HG02623 (cell line): Measurements from ENCODE around the gene PPP1R17.

Source experiments
- ATAC-seq: cut with Tn5 transposase; IDR thresholded peaks from one replicate; pipeline ENCODE4 v1.9.1; 2021; ENCODE audit warnings: moderate library complexity; ENCODE audit not compliant: unreplicated experiment

PPP1R17 gene

DNA sequence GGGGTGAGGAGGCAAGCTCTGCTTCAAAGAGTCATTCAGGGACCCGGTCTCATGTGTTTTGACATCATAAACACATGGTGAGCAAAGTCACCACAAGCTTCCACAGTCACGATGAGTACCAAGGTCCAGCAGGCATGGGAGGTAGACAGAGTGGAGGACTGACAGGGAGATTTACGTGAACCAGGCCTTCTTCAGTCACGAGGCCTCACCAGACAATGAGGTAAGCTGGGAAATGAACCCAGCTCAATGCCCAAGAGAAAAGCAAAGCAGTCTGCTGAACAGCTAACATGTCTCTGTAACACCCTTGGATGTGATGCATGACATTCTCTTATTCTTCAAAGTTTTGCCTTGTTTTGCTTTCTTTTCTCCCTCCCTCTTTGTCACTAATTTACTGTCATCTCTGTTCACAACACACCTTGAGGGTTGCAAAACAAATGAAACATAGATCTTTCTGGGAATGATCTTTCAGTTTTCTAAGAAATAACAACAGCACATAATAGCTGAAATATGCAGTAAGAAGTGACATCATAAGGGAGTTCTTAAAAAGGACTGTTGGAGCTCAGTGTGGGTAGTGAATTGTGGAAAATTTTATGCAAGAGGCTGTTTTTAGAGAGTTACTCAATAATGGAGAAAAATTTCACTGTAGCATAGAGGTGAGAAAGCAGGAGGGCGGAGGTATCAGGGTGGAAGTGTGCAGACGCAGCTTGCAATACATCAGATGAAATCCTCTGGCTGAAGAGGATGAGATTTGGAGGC, 9.0 kb downstream of the PPP1R17 start:
- no peak for ATAC-seq

DNA sequence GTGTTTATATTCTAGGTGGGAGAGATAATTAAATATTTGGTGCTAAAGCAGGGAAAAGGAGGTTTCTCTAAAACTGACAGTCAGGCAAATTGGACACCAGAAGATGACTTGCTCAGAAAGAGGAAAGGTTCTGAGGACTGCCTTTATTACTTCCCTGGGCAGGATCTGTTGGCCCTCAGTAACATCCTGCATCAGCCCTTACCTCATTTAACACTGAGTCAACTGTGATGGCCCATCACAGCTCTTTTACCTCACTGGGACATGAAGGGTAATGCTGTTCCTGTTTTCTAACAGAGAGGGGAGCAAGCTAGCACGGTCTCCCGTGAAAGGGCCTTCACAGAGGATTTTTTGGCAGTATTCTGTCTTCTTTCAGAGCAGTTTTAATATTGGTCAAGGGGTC, 12.0 kb downstream of the PPP1R17 start:
- no peak for ATAC-seq

DNA sequence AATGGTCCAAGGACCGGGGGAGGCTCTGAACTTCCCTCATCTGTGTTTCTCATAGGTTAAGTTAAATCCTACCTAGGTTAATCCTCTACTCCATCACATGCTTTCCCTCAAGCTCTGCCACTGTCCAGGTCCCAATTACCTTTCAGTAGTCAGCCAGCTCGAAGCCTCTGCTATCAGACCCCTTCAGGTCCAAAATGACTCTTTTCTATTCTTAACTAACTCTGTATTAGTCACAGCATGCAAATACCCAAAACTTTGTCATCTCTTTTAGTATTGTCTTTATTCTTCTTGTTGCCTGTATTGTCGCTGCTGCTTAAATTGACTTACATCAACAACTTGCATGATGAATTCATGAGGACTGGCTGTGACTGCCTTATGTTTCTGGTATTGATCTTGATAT, 15.3 kb downstream of the PPP1R17 start:
- no peak for ATAC-seq

DNA sequence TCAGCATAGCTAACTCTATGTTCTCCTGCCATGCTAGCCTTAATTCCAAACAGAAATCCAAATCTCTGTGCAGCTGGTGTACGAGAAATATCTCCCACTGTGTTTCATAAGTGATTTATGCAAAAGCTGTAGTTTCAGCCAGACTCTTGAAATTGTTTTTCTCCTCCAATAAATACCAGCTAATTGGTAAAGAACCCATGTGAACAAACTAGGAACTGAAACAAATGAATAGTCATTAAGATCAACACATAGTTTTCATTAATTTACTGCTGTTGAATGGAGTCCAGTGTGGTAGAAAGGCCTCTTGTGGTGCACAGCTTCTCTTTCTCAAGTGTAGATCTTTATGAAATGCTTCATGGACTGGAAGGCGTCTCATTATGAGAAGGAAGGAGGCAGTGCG, 18.4 kb downstream of the PPP1R17 start:
- no peak for ATAC-seq

DNA sequence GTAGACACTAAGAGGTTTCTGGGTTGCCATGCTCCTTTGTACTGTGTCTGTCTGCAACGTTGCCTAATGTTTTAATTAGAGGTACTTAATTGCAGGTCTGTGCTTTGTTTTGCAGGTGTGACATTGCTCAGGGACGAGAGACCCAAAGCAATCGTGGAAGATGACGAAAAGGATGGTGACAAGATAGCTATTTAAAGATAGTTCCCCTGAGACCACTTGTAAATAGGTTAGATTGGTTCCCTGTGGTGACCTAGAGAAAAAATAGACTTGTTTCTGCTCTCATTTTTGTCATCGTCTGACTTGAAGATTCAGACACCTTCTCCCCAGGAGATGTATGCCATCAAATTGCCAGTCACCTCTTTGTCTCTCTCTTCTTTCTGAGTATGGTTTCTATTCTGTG, 20.1 kb downstream of the PPP1R17 start:
- ATAC-seq = no peak

DNA sequence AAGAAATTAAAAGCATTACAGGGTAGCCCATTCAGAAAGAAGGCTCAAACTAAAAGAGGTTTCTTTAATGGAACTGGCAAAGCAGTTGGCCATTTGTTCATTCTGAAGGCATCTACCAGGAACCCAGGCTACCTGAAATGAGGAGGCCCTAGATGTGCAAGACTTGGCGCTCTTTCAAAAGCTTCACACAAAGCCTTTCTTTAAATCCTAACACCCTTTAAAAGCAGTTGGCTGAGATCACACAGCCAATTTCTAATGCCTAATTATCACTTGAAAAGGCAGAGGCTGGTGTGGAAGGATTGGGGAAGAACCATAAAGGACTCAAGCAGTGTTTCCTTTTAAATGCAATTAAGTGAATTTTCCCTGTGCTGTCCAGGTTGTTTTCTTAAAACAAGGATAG, 23.2 kb downstream of the PPP1R17 start:
- ATAC-seq = no peak

DNA sequence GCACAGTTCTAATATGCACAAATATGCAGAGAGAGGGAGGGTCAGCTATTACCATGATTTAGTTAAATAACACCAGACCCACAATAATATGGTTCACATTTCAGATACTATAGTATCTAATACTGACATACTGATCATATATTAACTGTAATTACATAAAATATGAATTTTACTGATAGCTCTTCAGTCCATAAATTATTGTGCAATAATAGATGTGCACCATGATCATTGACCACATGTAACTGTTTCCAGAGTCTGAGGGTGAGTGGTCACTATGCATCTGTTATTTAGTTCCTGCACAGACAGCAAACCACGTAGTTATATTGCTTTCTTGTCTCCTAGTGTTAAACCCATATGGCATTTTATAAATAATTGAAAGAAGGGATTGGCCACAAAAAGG, 29.3 kb downstream of the PPP1R17 start:
- no peak for ATAC-seq

DNA sequence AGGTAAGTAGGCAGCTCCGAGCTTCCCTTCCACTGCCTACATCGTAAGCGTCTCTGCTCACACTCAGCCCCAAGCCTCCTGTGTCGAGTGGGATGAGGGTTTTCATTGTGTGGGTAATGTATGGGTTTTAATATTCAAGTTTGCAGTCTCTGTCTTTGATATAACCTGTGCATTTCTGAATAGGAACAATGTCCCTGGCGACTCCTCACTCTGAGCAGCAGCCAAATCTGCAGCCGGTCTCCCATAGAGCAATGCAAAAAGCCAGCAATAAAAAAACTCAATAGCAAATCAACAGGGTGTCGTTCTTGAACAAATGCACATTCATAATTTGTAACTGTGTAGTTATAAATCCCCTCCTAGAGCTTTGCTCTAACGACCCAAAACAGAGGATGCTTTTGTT, 33.4 kb downstream of the PPP1R17 start:
- ATAC-seq = no peak

DNA sequence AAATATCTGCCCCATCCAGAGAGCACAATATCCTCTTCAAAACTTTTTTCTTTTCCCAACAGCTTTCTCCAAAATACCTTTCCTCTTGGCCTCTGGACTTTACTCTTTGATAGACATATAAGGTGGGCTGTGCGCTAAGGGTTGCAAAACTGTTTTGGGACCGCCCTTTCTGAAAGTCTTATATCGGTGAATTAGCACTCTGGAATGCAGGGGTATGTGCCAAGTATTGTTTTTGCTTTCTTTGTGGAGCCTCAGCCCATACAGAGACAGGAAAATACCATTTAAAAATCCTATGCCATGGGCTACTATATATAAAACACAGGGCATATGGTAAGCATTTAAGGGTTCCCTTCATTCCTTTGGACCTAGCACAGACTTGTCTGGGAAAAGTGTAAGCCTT, 37.7 kb downstream of the PPP1R17 start:
- no peak for ATAC-seq

DNA sequence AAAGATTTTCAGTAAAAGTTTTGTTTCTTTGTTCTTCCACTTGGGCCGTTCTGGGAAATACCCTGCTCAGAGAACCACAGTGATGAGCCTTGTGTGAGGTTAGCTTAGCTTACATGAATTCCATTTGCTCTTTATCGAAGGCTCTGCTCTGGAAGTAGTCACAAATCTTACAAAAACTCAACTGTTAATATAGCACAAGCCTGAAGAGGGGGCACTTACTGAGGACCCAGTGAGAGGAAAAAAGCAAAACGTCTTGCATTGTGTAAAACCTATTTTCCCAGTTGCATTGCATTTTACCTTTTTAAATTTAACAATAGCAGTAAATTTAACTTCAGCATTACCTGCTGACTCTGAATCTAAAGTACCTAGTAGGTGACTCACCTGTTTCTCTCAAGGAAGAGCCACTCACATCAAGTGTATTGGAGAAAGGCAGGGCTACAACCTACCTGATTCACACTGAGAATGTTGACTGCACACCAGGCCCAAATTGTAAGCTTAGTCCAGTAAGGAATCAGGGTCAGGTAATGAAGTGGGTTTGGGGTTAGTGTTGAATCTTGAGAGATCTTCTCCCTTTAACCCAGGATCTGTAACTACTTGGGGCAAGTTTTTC, 42.3 kb downstream of the PPP1R17 start:
- ATAC-seq = no peak

DNA sequence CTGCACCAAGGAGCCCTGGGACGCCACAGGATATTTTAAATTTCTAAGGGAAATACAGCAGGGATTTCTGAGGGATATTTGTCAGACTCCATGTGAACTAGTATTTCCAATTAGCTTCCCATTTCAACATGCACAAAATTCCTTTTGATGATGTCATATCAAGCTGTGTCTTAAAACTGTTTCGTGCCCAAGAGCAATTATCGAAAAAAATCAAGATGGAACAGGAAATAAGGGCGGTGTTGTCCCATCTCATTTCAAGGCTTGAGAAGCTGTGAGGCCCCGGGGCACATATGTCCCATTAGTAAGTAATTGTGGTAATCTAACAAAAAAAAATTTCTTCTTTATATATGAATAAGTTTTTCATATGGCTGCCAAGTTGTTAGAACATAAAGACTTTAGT, 47.4 kb downstream of the PPP1R17 start:
- ATAC-seq = no peak

DNA sequence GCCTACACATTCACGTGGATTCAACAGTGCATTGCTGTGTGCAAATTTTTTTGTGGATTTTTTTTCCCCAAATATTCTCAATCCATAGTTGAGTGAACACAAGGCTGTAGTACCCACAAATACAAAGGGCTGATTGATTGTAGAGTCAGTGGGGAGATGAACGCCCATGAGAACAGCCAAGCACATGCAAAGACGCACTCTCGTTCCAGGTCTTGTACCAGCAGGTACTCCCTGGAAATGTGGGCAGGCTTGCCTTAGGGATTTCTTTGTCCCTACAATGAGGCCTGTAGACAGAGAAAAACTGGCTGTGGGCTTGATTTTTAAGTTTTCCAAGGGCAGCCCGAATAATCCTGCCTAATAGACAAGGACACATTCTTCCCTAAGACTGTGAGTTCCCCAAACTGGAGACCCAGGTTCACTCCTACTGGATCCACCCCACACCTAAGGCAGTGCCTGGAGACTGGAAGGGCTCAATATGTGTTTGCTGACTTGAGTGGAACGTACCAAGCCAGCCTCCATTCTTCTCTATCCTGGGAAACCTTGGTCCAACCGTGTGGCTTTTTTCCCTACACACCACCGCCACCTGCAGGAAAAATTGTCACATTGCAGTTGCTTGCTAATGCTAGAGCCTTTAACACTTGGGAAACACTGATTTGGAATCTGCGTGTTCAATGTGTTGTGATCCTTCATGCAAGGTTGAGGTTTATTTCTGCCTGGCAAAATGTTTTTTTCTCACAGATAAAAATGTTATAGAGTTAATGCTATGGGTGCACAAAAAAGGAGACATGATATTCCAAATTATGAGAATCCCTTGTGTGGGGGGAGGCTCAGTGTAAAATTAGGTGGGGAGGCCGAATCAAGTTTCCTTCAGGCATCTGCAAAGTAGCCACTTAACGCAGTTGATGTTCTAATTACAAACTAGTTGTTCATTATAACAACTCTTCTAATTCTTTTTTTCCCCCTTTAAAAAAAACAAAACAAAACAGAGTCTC, 49.3 kb downstream of the PPP1R17 start:
- ATAC-seq = peak; percentile 72

DNA sequence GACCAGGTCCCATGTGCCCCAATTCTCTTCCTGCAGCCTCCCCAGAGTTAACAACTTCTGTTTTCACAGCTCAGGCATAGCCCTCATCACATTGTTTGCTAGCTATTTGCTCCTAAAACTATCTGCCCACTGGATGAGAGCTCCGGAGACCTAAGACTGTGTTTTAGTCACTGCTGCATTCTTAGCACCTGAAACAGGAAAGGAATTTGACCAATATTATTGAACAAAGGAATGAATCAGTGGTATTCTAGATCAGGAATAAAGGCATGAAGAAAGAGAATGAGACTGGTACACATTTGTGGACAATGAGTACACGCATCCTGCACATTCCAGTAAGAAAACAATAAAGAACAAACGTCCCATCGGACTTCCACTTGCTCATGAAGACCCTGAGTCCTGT, 54.8 kb downstream of the PPP1R17 start:
- ATAC-seq = no peak

DNA sequence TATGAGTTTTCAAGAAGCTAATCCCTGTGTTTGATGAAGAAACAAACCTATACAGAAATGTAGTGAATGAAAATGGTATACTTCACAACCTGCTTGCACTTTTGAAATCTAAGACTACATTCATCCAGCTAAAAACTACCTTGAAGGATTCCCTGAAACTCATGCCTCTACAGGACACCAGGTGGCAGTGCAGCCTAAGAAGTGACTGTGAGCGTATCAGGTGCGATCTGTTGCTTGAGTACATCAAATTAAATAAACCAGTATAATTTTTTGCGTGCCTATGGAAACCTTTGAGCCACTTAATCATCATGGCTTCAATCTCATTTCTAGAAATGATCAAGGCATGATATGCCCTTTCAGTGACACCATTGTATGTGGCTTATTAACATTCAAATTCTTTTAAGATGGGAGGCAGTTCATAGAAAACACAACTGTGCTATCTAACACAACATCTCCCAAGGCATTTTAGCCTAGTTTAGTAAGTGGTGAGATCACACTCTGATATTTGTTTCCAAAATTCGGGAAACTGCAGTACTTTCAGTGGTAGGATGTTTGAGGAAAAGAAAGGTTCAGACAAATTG, 57.4 kb downstream of the PPP1R17 start:
- ATAC-seq = peak; percentile 71

DNA sequence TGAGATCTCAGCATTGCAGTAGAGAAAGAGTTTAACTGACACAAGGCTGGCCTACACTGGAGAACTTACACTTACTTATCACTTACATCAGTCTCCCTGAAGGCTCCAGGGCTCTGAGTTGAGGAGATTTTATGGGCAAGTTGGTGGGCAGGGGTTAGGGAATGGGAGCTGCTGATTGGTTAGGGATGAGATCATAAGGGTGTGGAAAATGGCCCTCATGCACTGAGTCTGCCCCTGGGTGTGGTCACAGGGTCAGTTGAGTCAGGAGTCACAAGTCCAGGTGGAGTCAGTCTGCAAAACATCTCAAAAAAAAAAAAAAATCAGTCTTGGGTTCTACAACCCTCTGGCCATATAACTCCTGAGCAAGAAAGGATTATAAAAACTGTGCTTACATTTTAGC, 60.5 kb downstream of the PPP1R17 start:
- ATAC-seq = no peak

DNA sequence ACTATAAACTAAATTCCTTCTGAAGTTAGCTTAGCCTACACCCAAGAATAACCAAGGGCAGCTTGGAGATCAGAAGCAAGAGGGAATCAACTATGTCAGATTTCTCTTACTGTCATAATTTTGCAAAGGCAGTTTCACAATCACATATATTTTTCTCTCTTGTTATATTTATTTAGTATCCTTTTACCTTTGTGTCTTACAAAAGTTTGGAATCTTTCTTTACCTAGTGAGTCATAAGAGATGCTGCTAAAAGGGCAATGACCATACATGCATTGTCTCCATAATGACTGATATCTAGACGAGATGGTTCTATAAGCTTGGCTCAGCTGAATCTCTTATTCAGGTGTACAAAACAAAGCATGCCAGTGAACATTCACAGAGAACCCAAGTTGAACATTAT, 61.1 kb downstream of the PPP1R17 start:
- ATAC-seq = no peak

DNA sequence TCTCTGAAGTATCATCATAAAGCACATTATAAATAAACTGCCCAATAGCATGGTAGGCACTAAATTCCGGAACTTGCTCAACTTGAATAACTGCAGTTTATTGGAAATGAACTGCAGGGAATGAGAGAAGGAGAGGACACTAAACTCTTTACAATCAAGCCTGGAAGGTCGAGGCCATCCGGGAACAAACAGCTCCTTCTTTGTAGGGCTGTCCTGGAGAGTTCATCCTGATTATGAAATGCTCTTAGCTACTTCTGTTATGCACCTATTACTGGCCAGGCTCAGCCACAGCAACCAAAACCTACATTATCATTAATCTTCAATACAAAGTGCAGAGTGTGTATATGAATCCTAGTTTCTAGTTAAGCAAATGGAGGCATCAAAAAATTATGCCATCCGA, 64.7 kb downstream of the PPP1R17 start:
- ATAC-seq = no peak
